Astrocyte of the spinal cord (primary cell): Measurements from ENCODE around the gene FTL.

ENCODE experiments used
- DNase-seq: peaks from one replicate; pipeline ENCODE4 v3.0.0; 2011; ENCODE audit warnings: low read depth, low spot score
- H3K4me3 ChIP-seq: 2 replicates; pipeline ENCODE4 v1.5.1; 2011; ENCODE audit warnings: low read depth, mild to moderate bottlenecking, low read length, moderate library complexity
- CTCF ChIP-seq: IDR thresholded peaks from 2 replicates; pipeline ENCODE4 v1.5.1; 2012; ENCODE audit warnings: low read depth, mild to moderate bottlenecking, low read length, inconsistent platforms
- in situ Hi-C: cut with HindIII; loops from 2 replicates; pipeline ENCODE4 v1.10.0; 2017; ENCODE audit warnings: low sequenced_read_pairs

The FTL gene

DNA sequence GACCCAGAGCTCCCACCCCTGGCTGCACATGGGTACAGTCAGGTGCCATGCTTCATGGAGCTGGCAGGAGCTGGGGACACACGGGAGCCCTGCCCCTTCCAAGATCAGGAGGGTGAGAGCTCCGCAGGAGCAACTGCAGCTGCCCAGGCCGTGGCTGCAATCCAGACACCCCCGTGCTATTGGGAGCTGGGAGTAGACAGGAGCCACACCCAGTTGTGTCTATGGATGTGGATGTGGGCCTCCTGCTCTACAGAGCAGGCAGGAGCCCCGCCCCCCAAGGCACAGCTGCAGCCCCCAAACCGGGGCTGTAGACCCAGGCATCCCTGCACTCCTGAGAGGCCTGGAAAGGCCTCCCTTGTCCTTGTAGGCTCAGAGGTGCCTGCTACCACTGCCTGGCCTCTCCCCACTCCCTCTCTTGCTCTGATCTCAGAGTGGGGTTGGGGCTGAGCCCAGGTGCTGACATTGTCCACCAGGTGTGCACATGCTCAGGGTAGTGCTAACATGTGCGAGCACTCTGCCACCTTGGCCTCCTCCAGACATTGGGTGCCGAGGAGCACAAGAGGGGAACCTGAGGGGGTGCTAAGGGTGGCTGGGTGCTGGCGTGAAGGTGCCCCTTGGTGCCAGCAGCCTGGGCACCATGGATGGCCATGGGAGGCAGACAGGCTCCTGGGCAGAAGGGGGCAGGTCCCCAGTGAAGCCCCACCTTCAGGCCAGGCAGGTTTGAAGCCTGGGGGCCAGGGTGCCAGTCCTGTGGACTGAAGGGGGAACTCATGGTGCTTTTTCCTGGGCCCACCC, 18.4 kb upstream of the FTL start:
- H3K4me3 ChIP-seq = no peak overlapping the region
- in situ Hi-C loops = no loop called here
- no peak for TF ChIP-seq CTCF
- no peak for DNase-seq

DNA sequence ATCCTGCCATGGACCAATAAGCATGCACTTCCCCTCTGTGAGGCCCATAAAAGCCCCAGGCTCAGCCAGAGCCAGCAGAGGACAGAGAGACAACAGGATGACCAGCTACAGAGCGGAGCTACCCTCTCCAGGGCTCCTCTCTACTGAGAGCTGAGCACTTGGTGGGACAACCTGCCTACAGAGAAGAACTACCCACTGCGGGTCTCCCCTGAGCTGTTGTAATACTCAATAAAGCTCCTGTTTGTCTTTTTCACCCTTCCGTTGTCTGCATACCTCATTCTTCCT, 17.9 kb upstream of the FTL start:
- no peak for TF ChIP-seq CTCF
- no peak overlapping the region for H3K4me3 ChIP-seq
- in situ Hi-C loops = no loop called here

DNA sequence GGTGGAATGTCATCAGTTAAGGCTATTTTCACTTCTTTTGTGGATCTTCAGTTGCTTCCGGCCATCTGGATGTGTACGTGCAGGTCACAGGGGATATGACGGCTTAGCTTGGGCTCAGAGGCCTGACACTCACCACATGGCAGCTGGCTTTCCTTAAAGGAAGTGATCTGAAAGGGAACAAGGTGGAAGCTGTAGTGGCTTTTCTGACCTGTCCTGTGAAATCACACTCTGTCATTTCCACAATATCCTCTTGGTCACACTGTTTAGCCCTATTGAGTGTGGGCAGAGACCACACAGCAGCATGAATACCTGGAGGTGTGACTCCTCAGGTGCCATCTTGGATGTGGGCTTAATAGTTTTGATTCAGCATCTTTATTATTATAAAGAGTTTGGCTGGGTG, 14.9 kb upstream of the FTL start:
- no peak overlapping the region for H3K4me3 ChIP-seq
- in situ Hi-C loops = no loop called here
- TF ChIP-seq CTCF = no peak
- no peak for DNase-seq

More for the DNA sequence above, 17.9 kb upstream of the FTL start:
- DNase-seq = no peak

GRCh38 chr19:48950830-48951519, 14.1 kb upstream of the FTL start:
- in situ Hi-C loops = no loop called here
- DNase-seq = no peak
- no peak overlapping the region for H3K4me3 ChIP-seq
- TF ChIP-seq CTCF = no peak

GRCh38 chr19:48953141-48953540, 12.0 kb upstream of the FTL start:
- no peak for TF ChIP-seq CTCF
- H3K4me3 ChIP-seq = no peak overlapping the region
- in situ Hi-C loops = no loop called here
- no peak for DNase-seq

- peak overlapping the region; percentile 99 for H3K4me3 ChIP-seq
- in situ Hi-C loops = no loop called here
- DNase-seq = no peak
- TF ChIP-seq CTCF = no peak
Measured at GRCh38 chr19:48953990-48954594, 11.0 kb upstream of the FTL start.
